MCF 10A (cell line): ENCODE measurements around the gene TBC1D24. TPM values are rescaled to one million over a fixed set of nuclear protein-coding genes. Genes with fewer than 3 reads are reported as not detected.
A peak's percentile ranks its signal among the peaks of the same experiment; 100 is the strongest.

Experiments used
- Bru-seq: library from RNA; stranded (reverse); fragments of 400-500 nt; gene quantifications from one replicate; lab custom pipeline; 2021; lab: Mats Ljungman, UMichigan
- BruChase-seq, 2 experiments: library from RNA; stranded (reverse); fragments of 400-500 nt; gene quantifications; one replicate each; lab custom pipeline; 2021; lab: Mats Ljungman, UMichigan
- BruUV-seq: library from RNA; stranded (reverse); fragments of 400-500 nt; replicated peaks from 2 replicates; lab custom pipeline; 2021; lab: Mats Ljungman, UMichigan
- CTCF ChIA-PET: fragments of 300-600 bp; sonication (Branson Sonifier 250); formaldehyde crosslinking; extraction: SDS; loops from one replicate; lab custom pipeline; 2021; ENCODE audit warnings: antibody characterized with exemption, inconsistent platforms; lab: Yijun Ruan, JAX
- POLR2A ChIA-PET: fragments of 300-600, 350-650 bp; sonication (Branson Sonifier 250); formaldehyde crosslinking; extraction: SDS; loops from one replicate; lab custom pipeline; 2020; ENCODE audit warnings: antibody characterized with exemption, inconsistent platforms; lab: Yijun Ruan, JAX
- DNase-seq: peaks from one replicate; pipeline ENCODE4 v3.0.0-alpha.2; 2018; ENCODE audit not compliant: unreplicated experiment
- H3K27ac Mint-ChIP-seq: one replicate; pipeline ENCODE4 v1.8.0; 2022; ENCODE audit warnings: mild to moderate bottlenecking, low read depth, mixed read lengths; ENCODE audit not compliant: unreplicated experiment
- H3K27me3 Mint-ChIP-seq: one replicate; pipeline ENCODE4 v1.8.0; 2022; ENCODE audit warnings: mixed read lengths; ENCODE audit not compliant: insufficient read depth, unreplicated experiment
- H3K36me3 Mint-ChIP-seq: one replicate; pipeline ENCODE4 v1.8.0; 2022; ENCODE audit warnings: mild to moderate bottlenecking, moderate library complexity, mixed read lengths; ENCODE audit not compliant: insufficient read depth, unreplicated experiment
- H3K4me1 Mint-ChIP-seq: one replicate; pipeline ENCODE4 v1.8.0; 2022; ENCODE audit warnings: mixed read lengths; ENCODE audit not compliant: insufficient read depth, unreplicated experiment
- H3K4me3 Mint-ChIP-seq: one replicate; pipeline ENCODE4 v1.8.0; 2022; ENCODE audit warnings: mild to moderate bottlenecking, moderate library complexity, mixed read lengths; ENCODE audit not compliant: unreplicated experiment
- H3K9me3 Mint-ChIP-seq: one replicate; pipeline ENCODE4 v1.8.0; 2022; ENCODE audit warnings: mixed read lengths; ENCODE audit not compliant: unreplicated experiment
- CTCF ChIP-seq: fragments of 200-600 bp; IDR thresholded peaks from one replicate; pipeline ENCODE4 v1.8.0; 2022; ENCODE audit warnings: antibody characterized with exemption, mild to moderate bottlenecking; ENCODE audit not compliant: unreplicated experiment
- intact Hi-C: fragments of 100-400 bp; cut with micrococcal nuclease; formaldehyde crosslinking; loops from 2 replicates; pipeline ENCODE4 v1.14.1; 2022
- long read RNA-seq: library from polyadenylated mRNA; stranded (forward); transcript quantifications from one replicate; pipeline ENCODE4 v2.0.0, GENCODE V29; 2022
- total RNA-seq: library from RNA; stranded (reverse); gene quantifications from 2 replicates; pipeline ENCODE4 v1.2.3, GENCODE V29; 2022

The TBC1D24 gene
- 7.6 and 8.1 TPM in 2 replicates for total RNA-seq
- percentile 33 among the genes with signal in this experiment for Bru-seq, nascent RNA
- BruChase-seq, experiment 1, labeled RNA remaining after a 6-hour chase, result percentile 60 among the genes with signal in this experiment
- percentile 48 among the genes with signal in this experiment for BruChase-seq, experiment 2, labeled RNA remaining after a 2-hour chase
- long read RNA-seq, full-length matches to known transcripts, result 1 of 5 reads
- long read RNA-seq, partial matches to known transcripts, result 3 of 5 reads
- long read RNA-seq, other reads (novel, unspliced or antisense), result 1 of 5 reads

- ChIA-PET POLR2A (interaction anchor here (0.7 to 2.5 kb wide), 12 partner anchors 11 to 408 kb away, joined by 3 to 11 read pairs (median 4); partner anchors contain the start of genes AMDHD2, CCNF, ECI1 and FLYWCH2), CTCF (interaction anchor here (0.6 kb wide), 2 partner anchors 320 to 1071 kb away, joined by 3 read pairs; partner anchors contain the start of gene TRAF7)
- intact Hi-C loops, result loop anchor here (2.0 kb wide), 1 partner anchor 40 kb away; no protein-coding TSS in a partner anchor
- peaks cover 6% of the 10 kb centered on the region for H3K36me3 Mint-ChIP-seq
- TF ChIP-seq CTCF, result no peak
- no peaks in the 10 kb centered on the region for H3K9me3 Mint-ChIP-seq
- peaks cover 16% of the 10 kb centered on the region for H3K4me1 Mint-ChIP-seq
- H3K4me3 Mint-ChIP-seq, result peak within 1 kb of the TSS; percentile 74
- H3K27me3 Mint-ChIP-seq, result no peaks in the 10 kb centered on the region
- peak within 1 kb of the TSS; percentile 35 for H3K27ac Mint-ChIP-seq
- BruUV-seq, result no TSS peak
- peak; percentile 79 for DNase-seq
Observed at GRCh38 chr16:2474877-2475412, at the start of gene TBC1D24. Gene TBC1D24, plus strand, starts transcription at chr16:2475127. Its CDS starts 21,022 bp downstream, at chr16:2496149.

- BruUV-seq, result no TSS peak
- no peak for DNase-seq
- no peak overlapping the region for H3K27ac Mint-ChIP-seq
- TF ChIP-seq CTCF, result no peak
- H3K36me3 Mint-ChIP-seq, result no peaks in the 10 kb centered on the region
- H3K27me3 Mint-ChIP-seq, result no peaks in the 10 kb centered on the region
- H3K4me3 Mint-ChIP-seq, result no peak overlapping the region
- no peaks in the 10 kb centered on the region for H3K9me3 Mint-ChIP-seq
- peaks cover 20% of the 10 kb centered on the region for H3K4me1 Mint-ChIP-seq
- intact Hi-C loops, result no loop called here
- ChIA-PET CTCF (interaction anchor here (0.5 kb wide), 1 partner anchor 44 kb away, joined by 3 read pairs; no protein-coding TSS in a partner anchor), POLR2A (no interaction called here)
Observed at GRCh38 chr16:2425825-2426430, 49.0 kb upstream of the TBC1D24 start.

GRCh38 chr16:2426941-2427361 lies 48.0 kb upstream of the TBC1D24 start:
- ChIA-PET CTCF (no interaction called here), POLR2A (interaction anchor here (0.6 kb wide), 1 partner anchor 176 kb away, joined by 4 read pairs; no protein-coding TSS in a partner anchor)
- TF ChIP-seq CTCF, result no peak
- BruUV-seq, result no TSS peak
- Mint-ChIP-seq H3K9me3 (no peaks in the 10 kb centered on the region), H3K4me3 (no peak overlapping the region), H3K27ac (no peak overlapping the region), H3K4me1 (peaks cover 20% of the 10 kb centered on the region), H3K36me3 (no peaks in the 10 kb centered on the region), H3K27me3 (no peaks in the 10 kb centered on the region)
- peak; percentile 85 for DNase-seq
- intact Hi-C loops, result no loop called here

- Mint-ChIP-seq H3K36me3 (no peaks in the 10 kb centered on the region), H3K27ac (no peak overlapping the region), H3K9me3 (no peaks in the 10 kb centered on the region), H3K4me1 (peaks cover 20% of the 10 kb centered on the region), H3K27me3 (no peaks in the 10 kb centered on the region), H3K4me3 (peak overlapping the region; percentile 86)
- intact Hi-C loops, result no loop called here
- no peak for DNase-seq
- TF ChIP-seq CTCF, result no peak
- POLR2A ChIA-PET, result interaction anchor here (0.6 kb wide), 1 partner anchor 176 kb away, joined by 4 read pairs; no protein-coding TSS in a partner anchor
- CTCF ChIA-PET, result interaction anchor here (0.6 kb wide), 1 partner anchor 69 kb away, joined by 3 read pairs; no protein-coding TSS in a partner anchor
- no TSS peak for BruUV-seq
Observed at GRCh38 chr16:2427526-2427925, 47.4 kb upstream of the TBC1D24 start.
